GM12872 (cell line): ENCODE results near the gene CRYBA1.

Experiments
- CTCF ChIP-seq: IDR thresholded peaks from 3 replicates; pipeline ENCODE4 v1.5.1; 2011; ENCODE audit warnings: low read depth, mild to moderate bottlenecking, low read length, moderate library complexity; ENCODE audit not compliant: insufficient read depth

The CRYBA1 gene

GRCh38 chr17:29246628-29247027, at the start of gene CRYBA1:
Gene CRYBA1 (plus strand): TSS chr17:29246859. CDS start chr17:29246864, 5 bp downstream.
- TF ChIP-seq CTCF: no peak

- no peak for TF ChIP-seq CTCF
These were observed 49.0 kb upstream of the CRYBA1 start for GRCh38 chr17:29197516-29198272.

GRCh38 chr17:29205047-29205446, 41.6 kb upstream of the CRYBA1 start:
- TF ChIP-seq CTCF: no peak

GRCh38 chr17:29207975-29208374, 38.7 kb upstream of the CRYBA1 start:
- TF ChIP-seq CTCF: no peak

- TF ChIP-seq CTCF: no peak
These were observed 37.6 kb upstream of the CRYBA1 start for GRCh38 chr17:29209073-29209472.

GRCh38 chr17:29210879-29211278, 35.8 kb upstream of the CRYBA1 start:
- TF ChIP-seq CTCF: no peak

GRCh38 chr17:29212094-29212631, 34.5 kb upstream of the CRYBA1 start:
- no peak for TF ChIP-seq CTCF
